GM18870 (cell line): ENCODE results near the gene CACNB2.
"Not testable (repeated sequence)": the region's sequence is repeated elsewhere in the genome, so short reads cannot be mapped to it uniquely, and the experiment has no call there.

Experiments used
- ATAC-seq: cut with Tn5 transposase; IDR thresholded peaks from one replicate; pipeline ENCODE4 v1.9.1; 2021; ENCODE audit warnings: moderate library complexity; ENCODE audit not compliant: unreplicated experiment

The CACNB2 gene

GRCh38 chr10:18438361-18439126 lies 298.3 kb downstream of the CACNB2 start:
- no peak for ATAC-seq

GRCh38 chr10:18439601-18440000 lies 299.4 kb downstream of the CACNB2 start:
- no peak for ATAC-seq

- ATAC-seq = not testable (repeated sequence)
These were observed 305.4 kb downstream of the CACNB2 start for GRCh38 chr10:18445635-18446034.

GRCh38 chr10:18446205-18446604 lies 306.0 kb downstream of the CACNB2 start:
- no peak for ATAC-seq

GRCh38 chr10:18449611-18450026 lies 309.4 kb downstream of the CACNB2 start:
- ATAC-seq = no peak

GRCh38 chr10:18450298-18450697 lies 310.1 kb downstream of the CACNB2 start:
- ATAC-seq = no peak

- no peak for ATAC-seq
These were observed 315.1 kb downstream of the CACNB2 start for GRCh38 chr10:18455086-18455884.

- ATAC-seq = peak; percentile 99
These were observed 316.8 kb downstream of the CACNB2 start for GRCh38 chr10:18456984-18457383.

GRCh38 chr10:18460032-18460431 lies 319.8 kb downstream of the CACNB2 start:
- no peak for ATAC-seq

- no peak for ATAC-seq
These were observed 323.5 kb downstream of the CACNB2 start for GRCh38 chr10:18463673-18464211.

- no peak for ATAC-seq
These were observed 328.9 kb downstream of the CACNB2 start for GRCh38 chr10:18469125-18469524.

GRCh38 chr10:18472977-18473376 lies 332.8 kb downstream of the CACNB2 start:
- no peak for ATAC-seq

- no peak for ATAC-seq
These were observed 333.3 kb downstream of the CACNB2 start for GRCh38 chr10:18473424-18474117.

GRCh38 chr10:18474118-18474455 lies 333.9 kb downstream of the CACNB2 start:
- no peak for ATAC-seq

GRCh38 chr10:18476076-18476647 lies 335.9 kb downstream of the CACNB2 start:
- ATAC-seq = no peak

GRCh38 chr10:18478354-18478753 lies 338.1 kb downstream of the CACNB2 start:
- no peak for ATAC-seq

- ATAC-seq = no peak
These were observed 339.3 kb downstream of the CACNB2 start for GRCh38 chr10:18479502-18479901.

- ATAC-seq = no peak
These were observed 343.4 kb downstream of the CACNB2 start for GRCh38 chr10:18483516-18484186.

GRCh38 chr10:18486438-18486837 lies 346.2 kb downstream of the CACNB2 start:
- no peak for ATAC-seq

- no peak for ATAC-seq
These were observed 350.5 kb downstream of the CACNB2 start for GRCh38 chr10:18490755-18491154.
